HCT116 (cell line): Measurements from ENCODE around the gene SLC25A33.

ENCODE experiments used
- CTCF ChIP-seq, 3 experiments: fragments of 200-600 bp in 1 of 3; sonication (generic) in 1 of 3; IDR thresholded peaks in 2 of 3; conservative IDR thresholded peaks in 1 of 3; 2 replicates each; pipeline ENCODE4 v1.5.1; 2012 to 2017; ENCODE audit warnings: low read depth in 2 of 3, low read length in 2 of 3, antibody characterized with exemption in 1 of 3, borderline replicate concordance in 1 of 3, control low read depth in 1 of 3, mild to moderate bottlenecking in 1 of 3, mixed read lengths in 1 of 3, mixed run types in 1 of 3, moderate library complexity in 1 of 3; ENCODE audit not compliant: insufficient read depth in 1 of 3
- POLR2AphosphoS5 ChIP-seq: IDR thresholded peaks from 2 replicates; pipeline ENCODE4 v1.6.1; 2011; ENCODE audit warnings: mild to moderate bottlenecking, low read depth, low read length, moderate library complexity
- REST ChIP-seq: IDR thresholded peaks from 2 replicates; pipeline ENCODE4 v1.6.1; 2012; ENCODE audit warnings: low read depth

DNA sequence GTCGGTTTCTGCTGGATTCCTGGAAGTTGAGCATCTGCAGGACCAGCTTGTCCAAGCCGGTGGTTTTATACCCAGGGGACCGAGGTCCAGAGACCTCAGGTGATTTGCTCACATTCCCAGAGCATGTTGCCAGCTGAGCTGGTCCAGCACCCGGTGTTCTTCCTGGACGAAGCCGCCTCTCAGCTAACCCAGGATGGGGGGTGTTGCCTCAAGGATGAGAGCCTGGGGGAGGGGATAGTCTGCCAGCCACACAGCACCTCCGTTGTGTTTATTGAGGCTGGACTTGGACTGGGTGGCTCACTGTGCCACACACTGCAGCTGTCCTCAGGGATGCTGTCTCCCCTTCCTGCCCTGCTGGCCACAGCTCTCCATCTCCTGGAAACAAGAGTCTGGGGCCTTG, 50.9 kb downstream of the SLC25A33 start:
- TF ChIP-seq CTCF (IDR thresholded peaks at IDR 0.05 in 2 of 3, conservative IDR thresholded peaks at IDR 0.05 in 1 of 3; ENCODE audit: borderline replicate concordance in 1 of 3, insufficient read depth in 1 of 3, low read depth in 2 of 3, low read length in 2 of 3) = no peak
- TF ChIP-seq REST = no peak
- TF ChIP-seq POLR2AphosphoS5 = no peak
